D721Med (cell line): ENCODE results near the gene CCM2.

Source experiments
- DNase-seq: peaks from one replicate; pipeline ENCODE4 v3.0.0; 2011; ENCODE audit warnings: low spot score; ENCODE audit not compliant: insufficient read length
- FAIRE-seq: peaks from 2 replicates; lab custom pipeline; 2011; peaks lifted over from hg19 to GRCh38; lab: Jason Lieb, UNC
- CTCF ChIP-seq: IDR thresholded peaks from 2 replicates; pipeline ENCODE4 v1.5.1; 2012; ENCODE audit warnings: mild to moderate bottlenecking, control low read depth; ENCODE audit not compliant: insufficient read depth; ENCODE audit errors: missing control alignments

Gene CCM2

DNA sequence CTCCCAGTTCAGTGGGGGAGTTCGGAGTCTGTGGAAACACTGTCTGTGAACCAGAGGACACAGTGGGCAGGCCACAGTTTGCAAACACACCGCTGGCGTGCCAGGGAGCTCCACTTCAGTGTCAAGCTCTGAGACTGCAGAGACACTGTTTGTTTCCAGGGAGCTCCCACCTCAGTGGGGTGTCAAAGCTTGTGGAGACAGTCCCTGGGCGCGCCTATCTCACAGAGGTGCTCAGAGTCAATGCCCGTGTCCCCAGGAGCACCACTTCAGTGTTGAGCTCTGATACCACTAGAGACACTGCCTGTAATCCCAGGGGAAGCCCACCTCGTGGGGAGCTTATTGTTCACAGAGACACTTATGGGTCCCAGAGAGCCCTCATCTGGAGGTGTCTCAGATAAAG is 25.5 kb upstream of the CCM2 start:
- no peak for DNase-seq
- TF ChIP-seq CTCF: no peak
- no peak for FAIRE-seq

GRCh38 chr7:44975331-44976039 is 24.5 kb upstream of the CCM2 start:
- TF ChIP-seq CTCF: no peak
- DNase-seq (no peak), FAIRE-seq (no peak)

- no peak for FAIRE-seq
- TF ChIP-seq CTCF: no peak
- DNase-seq: no peak
Observed at GRCh38 chr7:44976040-44976745, 23.8 kb upstream of the CCM2 start.

DNA sequence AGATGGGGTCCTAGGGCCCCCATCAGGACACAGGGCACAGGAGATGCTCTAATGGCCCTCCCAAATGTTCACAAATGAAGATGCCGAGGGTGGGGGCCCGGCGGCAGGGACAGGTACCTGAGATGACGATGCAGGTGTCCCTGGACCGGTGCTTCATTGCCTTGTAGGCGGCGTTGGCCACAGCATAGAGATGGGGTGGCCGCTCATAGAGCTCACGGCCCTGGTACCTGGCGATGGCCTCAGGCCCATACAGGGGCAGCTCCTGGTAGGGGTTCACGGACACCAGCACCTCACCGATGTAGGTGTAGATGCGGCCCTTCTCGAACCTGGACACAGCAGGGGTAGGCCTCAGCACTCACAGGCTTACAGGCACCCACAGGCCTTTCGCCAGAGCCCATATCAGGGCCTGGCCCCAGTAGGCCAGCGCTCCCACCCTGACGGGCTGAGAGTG is 23.2 kb upstream of the CCM2 start:
- no peak for TF ChIP-seq CTCF
- FAIRE-seq (no peak), DNase-seq (no peak)

DNA sequence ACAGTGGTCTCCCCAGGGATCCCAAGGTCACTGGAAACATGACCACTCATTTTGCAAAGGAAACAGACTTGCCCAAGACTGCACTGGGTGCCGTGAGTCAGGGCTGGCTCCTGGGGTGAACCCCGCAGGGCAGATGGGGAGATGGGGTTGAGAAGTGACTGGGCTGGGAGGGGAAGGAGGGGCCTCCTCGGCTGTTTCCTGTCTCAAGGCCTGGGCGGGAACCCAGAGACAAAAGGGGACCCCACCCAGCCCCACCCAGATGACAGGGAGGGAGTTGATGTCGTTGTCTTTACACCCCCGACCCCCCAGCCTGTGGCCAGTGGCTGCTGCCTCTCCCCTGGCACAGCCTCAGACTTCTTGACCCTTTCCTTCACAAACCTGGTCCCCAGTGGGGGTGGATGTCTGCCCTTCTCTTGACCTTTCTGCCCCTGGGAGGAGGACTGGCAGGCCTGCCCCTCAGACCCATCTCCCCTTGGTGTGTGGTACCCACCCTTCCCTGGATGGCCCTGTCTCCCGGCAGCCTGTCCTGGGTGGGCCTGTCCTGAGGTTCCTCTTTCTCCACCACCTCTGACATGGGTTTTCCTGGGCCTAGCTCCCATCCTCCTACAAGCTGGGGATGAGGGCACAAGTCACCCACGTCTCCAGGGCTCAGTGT is 22.6 kb upstream of the CCM2 start:
- no peak for DNase-seq
- no peak for FAIRE-seq
- TF ChIP-seq CTCF: no peak

DNA sequence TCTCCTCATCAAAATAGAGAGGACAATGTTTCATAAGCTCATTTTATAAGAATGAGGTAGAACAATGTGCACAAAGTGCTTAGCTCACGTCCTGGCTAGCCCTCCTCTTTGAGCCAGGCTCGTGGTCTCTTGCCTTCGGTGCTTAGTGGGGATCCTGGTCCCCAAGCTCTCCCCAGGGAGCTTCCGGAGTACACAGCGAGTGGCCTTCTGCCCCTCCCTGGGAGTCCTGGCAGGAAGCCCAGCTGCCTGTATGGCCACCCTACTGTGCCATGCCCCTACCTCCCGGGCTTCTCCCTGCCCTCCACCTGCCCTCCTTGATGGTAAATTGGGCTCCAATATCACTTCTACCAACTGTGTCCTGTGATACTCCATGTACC is 22.1 kb upstream of the CCM2 start:
- FAIRE-seq (no peak), DNase-seq (no peak)
- TF ChIP-seq CTCF: no peak
